Activated naive CD4-positive, alpha-beta T cell treated with anti-CD3 and anti-CD28 coated beads for 36 hours (primary cell): Measurements from ENCODE around the gene ARHGEF19. TPM values are rescaled to one million over a fixed set of nuclear protein-coding genes. Genes with fewer than 3 reads are reported as not detected.
"Not testable (repeated sequence)": the region's sequence is repeated elsewhere in the genome, so short reads cannot be mapped to it uniquely, and the experiment has no call there.

Experiments
- CTCF ChIA-PET: fragments of 350-600 bp; sonication (Branson Sonifier 250); formaldehyde crosslinking; loops from one replicate; lab custom pipeline; 2021; ENCODE audit warnings: antibody characterized with exemption; lab: Charles Lee
- DNase-seq: peaks from one replicate; pipeline ENCODE4 v3.0.0-alpha.2; 2020
- H3K27ac Mint-ChIP-seq: one replicate; pipeline ENCODE4 v1.8.0; 2021; ENCODE audit warnings: mild to moderate bottlenecking, mixed read lengths
- H3K27me3 Mint-ChIP-seq: one replicate; pipeline ENCODE4 v1.8.0; 2021; ENCODE audit warnings: low read depth, mixed read lengths
- H3K36me3 Mint-ChIP-seq: one replicate; pipeline ENCODE4 v1.8.0; 2021; ENCODE audit warnings: low read depth, mixed read lengths
- H3K4me1 Mint-ChIP-seq: one replicate; pipeline ENCODE4 v1.8.0; 2021; ENCODE audit warnings: low read depth, mixed read lengths
- H3K4me3 Mint-ChIP-seq: one replicate; pipeline ENCODE4 v1.8.0; 2021; ENCODE audit warnings: mild to moderate bottlenecking, moderate library complexity, mixed read lengths
- H3K9me3 Mint-ChIP-seq: one replicate; pipeline ENCODE4 v1.8.0; 2021; ENCODE audit warnings: mixed read lengths
- intact Hi-C: fragments of 100-400 bp; cut with micrococcal nuclease; formaldehyde crosslinking; loops from one replicate; pipeline ENCODE4 v1.15.1; 2023
- total RNA-seq, 2 experiments: library from RNA; stranded (reverse); gene quantifications; one replicate each; pipeline ENCODE4 v1.2.3, GENCODE V29; 2021

ARHGEF19 gene
- total RNA-seq, 2 experiments from 2014 or later = 5.3 to 5.9 TPM

- no peaks in the 10 kb centered on the region for H3K9me3 Mint-ChIP-seq
- no peak overlapping the region for H3K4me3 Mint-ChIP-seq
- no peaks in the 10 kb centered on the region for H3K27me3 Mint-ChIP-seq
- no peak for DNase-seq
- peaks cover 22% of the 10 kb centered on the region for H3K4me1 Mint-ChIP-seq
- peak overlapping the region; percentile 48 for H3K27ac Mint-ChIP-seq
- CTCF ChIA-PET = interaction anchor here (0.6 to 1.6 kb wide), 2 partner anchors 171 to 458 kb away, joined by 3 to 5 read pairs; no protein-coding TSS in a partner anchor
- H3K36me3 Mint-ChIP-seq = peaks cover 1% of the 10 kb centered on the region
- intact Hi-C loops = no loop called here
Measured at GRCh38 chr1:16249596-16250241, 37.3 kb upstream of the ARHGEF19 start.

- peaks cover 1% of the 10 kb centered on the region for H3K36me3 Mint-ChIP-seq
- H3K4me3 Mint-ChIP-seq = no peak overlapping the region
- H3K4me1 Mint-ChIP-seq = peaks cover 25% of the 10 kb centered on the region
- peak overlapping the region; percentile 75 for H3K27ac Mint-ChIP-seq
- intact Hi-C loops = no loop called here
- no peaks in the 10 kb centered on the region for H3K27me3 Mint-ChIP-seq
- CTCF ChIA-PET = interaction anchor here (0.6 to 2.3 kb wide), 4 partner anchors 11 to 457 kb away, joined by 3 to 6 read pairs (median 4); no protein-coding TSS in a partner anchor
- no peaks in the 10 kb centered on the region for H3K9me3 Mint-ChIP-seq
- no peak for DNase-seq
Measured at GRCh38 chr1:16248603-16249516, 36.4 kb upstream of the ARHGEF19 start.

GRCh38 chr1:16248007-16248436 is 35.6 kb upstream of the ARHGEF19 start:
- CTCF ChIA-PET = interaction anchor here (0.7 to 2.3 kb wide), 7 partner anchors 10 to 1471 kb away, joined by 3 to 6 read pairs (median 3); no protein-coding TSS in a partner anchor
- H3K27me3 Mint-ChIP-seq = no peaks in the 10 kb centered on the region
- peaks cover 1% of the 10 kb centered on the region for H3K36me3 Mint-ChIP-seq
- no peaks in the 10 kb centered on the region for H3K9me3 Mint-ChIP-seq
- no peak for DNase-seq
- peaks cover 25% of the 10 kb centered on the region for H3K4me1 Mint-ChIP-seq
- H3K4me3 Mint-ChIP-seq = no peak overlapping the region
- no peak overlapping the region for H3K27ac Mint-ChIP-seq
- intact Hi-C loops = no loop called here

- Mint-ChIP-seq H3K4me3 (no peak overlapping the region), H3K27me3 (no peaks in the 10 kb centered on the region), H3K36me3 (peaks cover 1% of the 10 kb centered on the region), H3K9me3 (no peaks in the 10 kb centered on the region), H3K27ac (no peak overlapping the region), H3K4me1 (peaks cover 25% of the 10 kb centered on the region)
- CTCF ChIA-PET = interaction anchor here (0.7 to 2.3 kb wide), 5 partner anchors 9 to 1470 kb away, joined by 3 to 6 read pairs (median 3); no protein-coding TSS in a partner anchor
- DNase-seq = no peak
- intact Hi-C loops = no loop called here
Measured at GRCh38 chr1:16247441-16247840, 35.0 kb upstream of the ARHGEF19 start.

- peak overlapping the region; percentile 35 for H3K27ac Mint-ChIP-seq
- no peak for DNase-seq
- intact Hi-C loops = no loop called here
- peaks cover 1% of the 10 kb centered on the region for H3K36me3 Mint-ChIP-seq
- H3K9me3 Mint-ChIP-seq = no peaks in the 10 kb centered on the region
- no peak overlapping the region for H3K4me3 Mint-ChIP-seq
- H3K4me1 Mint-ChIP-seq = peaks cover 25% of the 10 kb centered on the region
- CTCF ChIA-PET = interaction anchor here (0.8 to 2.3 kb wide), 4 partner anchors 9 to 171 kb away, joined by 3 to 6 read pairs (median 4); no protein-coding TSS in a partner anchor
- no peaks in the 10 kb centered on the region for H3K27me3 Mint-ChIP-seq
Measured at GRCh38 chr1:16246961-16247360, 34.5 kb upstream of the ARHGEF19 start.

GRCh38 chr1:16246239-16246638 is 33.8 kb upstream of the ARHGEF19 start:
- H3K27ac Mint-ChIP-seq, DNase-seq, intact Hi-C loops, H3K9me3 Mint-ChIP-seq, H3K36me3 Mint-ChIP-seq, H3K4me3 Mint-ChIP-seq, H3K27me3 Mint-ChIP-seq: not testable (repeated sequence)
- CTCF ChIA-PET = interaction anchor here (0.9 to 3.1 kb wide), 3 partner anchors 42 to 328 kb away, joined by 3 to 22 read pairs (median 14); no protein-coding TSS in a partner anchor
- peaks cover 25% of the 10 kb centered on the region for H3K4me1 Mint-ChIP-seq

- peaks cover 21% of the 10 kb centered on the region for H3K4me1 Mint-ChIP-seq
- CTCF ChIA-PET = interaction anchor here (0.9 to 3.1 kb wide), 4 partner anchors 42 to 327 kb away, joined by 3 to 22 read pairs (median 8); no protein-coding TSS in a partner anchor
- H3K4me3 Mint-ChIP-seq = no peak overlapping the region
- H3K27me3 Mint-ChIP-seq = no peaks in the 10 kb centered on the region
- intact Hi-C loops = loop anchor here (2.0 kb wide), 1 partner anchor 121 kb away; the partner anchor contains the start of gene SZRD1
- no peak for DNase-seq
- H3K9me3 Mint-ChIP-seq = no peaks in the 10 kb centered on the region
- peaks cover 1% of the 10 kb centered on the region for H3K36me3 Mint-ChIP-seq
- H3K27ac Mint-ChIP-seq = no peak overlapping the region
Measured at GRCh38 chr1:16245476-16246196, 33.2 kb upstream of the ARHGEF19 start.

GRCh38 chr1:16244650-16245285 is 32.3 kb upstream of the ARHGEF19 start:
- DNase-seq = no peak
- no peak overlapping the region for H3K27ac Mint-ChIP-seq
- intact Hi-C loops = loop anchor here (1.0 to 2.0 kb wide), 5 partner anchors 38 to 235 kb away; partner anchors contain the start of gene SZRD1
- no peak overlapping the region for H3K4me3 Mint-ChIP-seq
- peaks cover 16% of the 10 kb centered on the region for H3K4me1 Mint-ChIP-seq
- peaks cover 1% of the 10 kb centered on the region for H3K36me3 Mint-ChIP-seq
- H3K27me3 Mint-ChIP-seq = no peaks in the 10 kb centered on the region
- CTCF ChIA-PET = interaction anchor here (0.6 to 3.1 kb wide), 14 partner anchors 12 to 171 kb away, joined by 3 to 22 read pairs (median 4); partner anchors contain the start of gene FAM131C
- H3K9me3 Mint-ChIP-seq = no peaks in the 10 kb centered on the region

- no peak overlapping the region for H3K4me3 Mint-ChIP-seq
- intact Hi-C loops = loop anchor here (1.0 to 2.0 kb wide), 5 partner anchors 38 to 235 kb away; partner anchors contain the start of gene SZRD1
- no peaks in the 10 kb centered on the region for H3K27me3 Mint-ChIP-seq
- peaks cover 1% of the 10 kb centered on the region for H3K36me3 Mint-ChIP-seq
- peak; percentile 91 for DNase-seq
- CTCF ChIA-PET = interaction anchor here (0.6 to 3.1 kb wide), 15 partner anchors 13 to 196 kb away, joined by 3 to 22 read pairs (median 4); partner anchors contain the start of gene FAM131C
- H3K4me1 Mint-ChIP-seq = peaks cover 10% of the 10 kb centered on the region
- no peaks in the 10 kb centered on the region for H3K9me3 Mint-ChIP-seq
- no peak overlapping the region for H3K27ac Mint-ChIP-seq
Measured at GRCh38 chr1:16243936-16244649, 31.6 kb upstream of the ARHGEF19 start.

- Mint-ChIP-seq H3K9me3 (no peaks in the 10 kb centered on the region), H3K27ac (no peak overlapping the region), H3K27me3 (no peaks in the 10 kb centered on the region), H3K4me3 (no peak overlapping the region), H3K4me1 (peaks cover 5% of the 10 kb centered on the region), H3K36me3 (peaks cover 1% of the 10 kb centered on the region)
- CTCF ChIA-PET = interaction anchor here (0.9 to 3.1 kb wide), 4 partner anchors 39 to 196 kb away, joined by 4 to 22 read pairs (median 16); no protein-coding TSS in a partner anchor
- DNase-seq = no peak
- intact Hi-C loops = no loop called here
Measured at GRCh38 chr1:16243215-16243610, 30.8 kb upstream of the ARHGEF19 start.
